Fibroblast of skin of left biceps (primary cell): ENCODE results near the gene PDE9A.
"Not testable (repeated sequence)": the region's sequence is repeated elsewhere in the genome, so short reads cannot be mapped to it uniquely, and the experiment has no call there.

Experiments
- DNase-seq, 2 experiments: peaks; one replicate each; pipeline ENCODE4 v3.0.0-alpha.2; 2013; ENCODE audit warnings: low read depth in 2 of 2

Gene PDE9A

DNA sequence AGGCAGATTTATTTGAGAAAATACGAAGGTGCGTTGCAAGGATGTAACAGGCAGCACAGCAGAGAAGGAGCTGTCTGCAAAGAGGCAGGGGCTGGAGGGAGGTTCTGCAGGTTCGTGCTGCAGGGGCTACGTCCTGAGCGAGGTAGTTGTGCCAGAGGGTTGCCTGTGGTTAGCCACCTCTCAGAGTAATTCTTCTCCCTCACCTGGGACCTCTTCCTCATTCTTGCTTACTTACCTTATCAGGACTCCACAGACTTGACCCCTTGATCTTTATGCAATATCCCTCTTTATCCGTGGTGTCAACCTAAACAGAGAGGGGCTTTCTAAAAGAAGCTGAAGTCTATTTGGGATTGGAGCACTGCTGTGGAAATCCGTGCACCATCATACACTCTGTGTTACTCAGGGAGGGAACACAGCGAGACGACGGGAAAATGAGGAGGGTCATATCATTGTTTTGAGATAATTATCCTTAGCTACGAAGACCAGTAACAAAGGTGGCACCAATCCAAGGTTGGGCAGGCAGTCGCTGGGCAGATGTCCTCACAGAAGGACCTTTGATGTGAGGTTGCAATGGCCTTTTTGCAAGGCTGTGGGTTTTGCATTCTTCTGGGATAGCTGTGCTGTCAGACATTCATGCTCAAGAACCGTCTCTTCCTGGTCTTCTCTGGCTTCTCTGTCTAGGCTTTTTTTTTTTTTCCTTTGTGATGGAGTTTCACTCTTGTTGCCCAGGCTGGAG, 143.1 kb downstream of the PDE9A start:
- DNase-seq, result no peak

DNA sequence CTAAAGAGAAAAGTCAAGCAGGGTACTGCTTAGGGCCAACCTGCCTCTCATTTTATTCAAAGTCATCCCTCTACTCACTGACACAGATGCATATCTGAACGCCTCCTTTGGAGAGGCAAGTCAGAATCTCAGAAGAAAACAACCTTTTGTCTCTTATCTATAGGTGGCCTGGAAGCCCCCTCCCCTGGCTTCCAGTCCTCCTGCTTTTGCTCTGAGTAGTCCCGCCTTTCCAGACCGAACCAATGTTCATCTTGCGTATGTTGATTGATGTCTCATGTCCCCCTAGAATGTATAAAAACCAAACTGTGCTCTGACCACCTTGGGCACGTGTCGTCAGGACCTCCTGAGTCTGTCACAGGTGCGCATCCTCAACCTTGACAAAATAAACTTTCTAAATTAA, 144.1 kb downstream of the PDE9A start:
- DNase-seq, result no peak

GRCh38 chr21:42798106-42798505, 144.7 kb downstream of the PDE9A start:
- DNase-seq, result no peak

GRCh38 chr21:42799516-42799915, 146.1 kb downstream of the PDE9A start:
- no peak for DNase-seq

GRCh38 chr21:42799948-42800347, 146.5 kb downstream of the PDE9A start:
- no peak for DNase-seq

DNA sequence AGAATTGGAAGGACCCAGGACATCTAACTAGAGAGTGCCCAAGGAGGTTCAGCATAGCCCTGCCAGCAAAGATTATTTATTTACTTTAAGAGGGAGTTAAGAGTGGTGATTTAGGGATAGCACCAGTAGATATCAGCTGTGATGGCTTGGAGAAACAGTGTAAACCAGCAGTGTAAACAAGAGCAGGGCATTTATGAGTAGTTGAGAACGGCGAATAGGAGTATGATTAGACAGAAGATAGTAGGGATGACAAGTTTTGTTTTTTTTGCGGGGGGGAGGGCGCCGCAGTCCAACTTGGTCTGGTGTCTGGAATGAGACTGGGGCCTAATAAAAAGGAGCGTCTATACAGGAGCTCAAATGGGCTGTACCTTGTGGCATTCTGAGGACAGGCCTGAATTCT, 148.2 kb downstream of the PDE9A start:
- DNase-seq, result not testable (repeated sequence)

- DNase-seq, result no peak
Observed at GRCh38 chr21:42806509-42807140, 153.2 kb downstream of the PDE9A start.

DNA sequence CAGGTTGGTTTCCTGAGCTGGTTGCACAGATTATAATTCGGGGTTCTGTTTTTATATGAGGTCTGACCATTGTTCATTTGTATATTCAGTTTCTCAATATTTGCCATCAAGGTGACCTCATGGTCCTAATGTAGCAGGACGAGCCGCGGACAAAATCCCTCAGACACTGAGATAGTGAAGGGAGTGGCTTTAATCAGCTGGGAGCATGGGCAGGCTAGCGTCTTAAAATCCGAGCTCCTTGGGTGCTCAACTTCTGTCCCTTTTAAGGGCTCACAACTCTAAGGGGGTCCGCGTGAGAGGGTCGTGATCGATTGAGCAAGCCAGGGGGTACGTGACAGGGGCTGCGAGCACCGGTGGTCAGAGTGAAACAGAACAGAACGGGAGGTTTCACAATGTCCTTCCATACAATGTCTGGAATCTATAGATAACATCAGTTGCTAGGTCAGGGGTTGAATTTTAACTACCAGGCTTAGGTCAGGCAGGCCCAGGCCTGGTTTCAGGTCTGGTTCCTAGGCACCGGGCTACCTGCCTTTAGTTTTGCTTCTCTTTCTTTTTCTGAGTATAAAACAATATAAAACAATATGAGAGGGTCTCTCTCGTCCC, 154.0 kb downstream of the PDE9A start:
- DNase-seq, result not testable (repeated sequence)

DNA sequence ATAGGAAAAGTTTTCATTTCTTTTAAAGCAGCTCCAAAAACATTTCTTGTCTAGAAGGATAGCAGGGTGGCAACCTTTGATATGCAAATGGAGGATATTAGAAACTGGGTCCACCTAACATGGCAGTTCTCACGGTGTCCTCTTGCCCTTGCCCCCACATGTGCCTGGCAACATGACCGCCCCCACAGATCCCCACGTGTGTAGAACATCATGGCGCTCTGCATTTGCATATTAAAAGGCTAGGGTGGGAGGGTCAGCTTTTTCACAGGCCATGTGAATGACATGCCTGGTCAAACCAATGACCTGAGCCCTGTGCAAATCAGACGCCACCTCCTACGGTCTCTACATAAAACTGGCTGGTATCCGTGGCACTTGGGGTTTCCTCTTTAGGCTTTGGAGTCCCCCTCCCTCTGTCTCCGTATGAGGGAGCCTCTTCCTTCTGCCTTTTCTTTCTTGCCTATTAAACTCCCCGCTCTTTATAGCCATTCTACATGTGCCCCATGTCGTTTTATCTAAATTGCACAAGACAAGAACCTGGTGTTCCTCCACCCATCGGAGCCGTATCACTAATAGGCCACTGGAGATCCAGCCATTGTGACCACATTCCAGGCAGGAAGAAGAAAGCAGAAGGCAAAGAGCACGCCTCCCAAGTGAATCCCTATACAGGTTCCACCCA, 154.7 kb downstream of the PDE9A start:
- DNase-seq, result no peak

DNA sequence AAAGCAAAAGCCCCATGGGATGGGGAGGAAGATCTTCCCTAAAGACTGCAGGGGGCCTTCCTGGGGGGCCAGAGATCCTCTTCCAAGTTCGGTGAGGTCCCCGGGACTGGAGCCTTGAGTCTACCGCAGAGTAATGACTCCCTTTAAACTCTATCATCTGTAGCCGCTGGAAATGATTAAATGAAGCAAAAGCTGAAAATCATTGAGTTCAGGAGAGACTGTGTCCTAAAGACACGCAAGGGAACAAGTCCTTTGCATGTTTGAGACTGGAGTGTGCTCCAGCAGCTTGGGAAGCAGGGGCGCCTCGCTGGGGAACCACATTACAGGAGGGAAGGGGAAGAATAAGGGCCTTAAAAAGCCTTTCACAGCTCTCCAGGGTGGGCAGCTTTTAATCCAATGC, 155.8 kb downstream of the PDE9A start:
- no peak for DNase-seq

DNA sequence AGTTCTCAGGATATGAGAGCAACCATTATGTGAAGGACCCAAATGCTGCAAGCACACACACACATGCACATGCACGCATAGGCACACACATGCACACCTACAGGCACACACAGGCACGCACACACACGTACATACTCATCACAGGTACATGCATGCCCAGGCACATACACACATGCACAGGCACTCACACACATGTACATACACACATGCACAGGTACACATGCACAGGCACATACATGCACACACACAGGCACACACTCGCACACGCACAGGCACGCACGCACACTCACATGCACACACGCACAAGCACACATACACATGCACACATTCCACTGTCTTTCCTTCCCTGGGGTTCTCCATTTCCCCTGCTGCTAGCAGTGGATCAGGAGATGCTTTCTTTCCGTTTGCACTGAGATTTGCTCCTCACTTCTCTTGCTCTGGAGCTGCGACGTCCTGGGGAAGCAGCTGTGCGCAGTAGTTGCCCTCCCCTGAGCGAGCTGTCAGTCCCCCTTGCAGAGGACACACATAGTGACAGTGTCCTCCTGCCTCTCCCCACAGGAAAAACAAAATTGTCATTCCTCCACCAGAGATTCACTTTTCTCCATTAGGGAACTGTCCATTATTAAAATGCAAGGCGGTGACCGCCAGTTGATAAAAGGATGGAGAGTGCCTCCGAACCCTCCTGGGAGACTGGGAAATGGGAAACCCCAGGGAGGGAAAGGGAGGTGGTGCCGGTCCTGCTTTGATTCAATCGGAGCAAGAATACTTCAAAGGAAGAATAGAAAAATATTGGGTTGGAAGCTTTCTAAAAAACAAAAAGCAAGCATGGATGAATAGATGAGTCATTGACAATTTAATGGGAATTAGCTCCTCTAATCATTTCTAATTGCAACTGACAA, 156.4 kb downstream of the PDE9A start:
- DNase-seq, result no peak

DNA sequence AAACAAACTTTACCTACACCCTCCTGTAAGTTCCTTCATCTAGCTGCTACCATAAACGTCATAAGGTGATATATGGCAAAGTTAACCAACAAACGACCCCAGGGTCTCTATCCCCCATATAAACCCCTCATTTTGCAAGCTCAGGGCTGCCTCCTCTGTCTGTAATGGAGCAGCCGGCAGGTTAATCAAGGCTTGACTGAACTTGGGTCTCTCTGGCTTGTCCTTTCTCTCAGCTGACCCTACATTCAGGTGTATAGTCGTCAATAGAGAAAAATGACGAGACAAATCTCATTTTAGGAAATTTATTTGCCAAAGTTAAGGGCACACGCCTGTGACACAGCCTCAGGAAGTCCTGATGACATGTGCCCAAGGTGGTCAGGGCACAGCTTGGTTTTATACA, 158.5 kb downstream of the PDE9A start:
- no peak for DNase-seq

GRCh38 chr21:42812528-42813241, 159.3 kb downstream of the PDE9A start:
- not testable (repeated sequence) for DNase-seq

- no peak for DNase-seq
Observed at GRCh38 chr21:42815217-42815616, 161.8 kb downstream of the PDE9A start.

DNA sequence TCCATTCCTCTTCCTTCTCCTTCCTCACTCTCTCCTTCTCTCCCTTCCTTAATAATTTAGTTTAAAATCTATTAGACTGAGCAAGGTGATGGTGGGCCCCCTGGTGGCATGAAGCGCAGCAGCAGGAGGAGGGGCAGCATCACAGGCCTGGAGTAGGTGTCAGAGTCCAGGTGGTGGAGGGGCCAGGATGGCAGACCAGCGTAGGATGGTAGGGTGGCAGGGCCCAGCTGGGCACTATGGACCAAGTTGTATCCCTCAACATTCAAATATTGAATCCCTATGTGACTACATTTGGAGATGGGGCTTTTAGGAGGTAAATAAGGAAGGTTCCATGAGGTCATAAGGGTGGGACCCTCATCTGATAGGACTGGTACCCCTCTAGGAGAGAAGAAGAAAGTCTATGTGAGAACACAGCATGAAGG, 164.9 kb downstream of the PDE9A start:
- no peak for DNase-seq

- no peak for DNase-seq
Observed at GRCh38 chr21:42819861-42820615, 166.6 kb downstream of the PDE9A start.

- no peak for DNase-seq
Observed at GRCh38 chr21:42820616-42821465, 167.4 kb downstream of the PDE9A start.
